ENCODE results near the gene TCAIM. TPM values are rescaled to one million over a fixed set of nuclear protein-coding genes. Genes with fewer than 3 reads are reported as not detected.

TCAIM gene
- polyA plus RNA-seq, 4 donors: 10.5 to 42.1 (median 16.2) TPM

GRCh38 chr3:44454258-44454657 lies 115.7 kb downstream of the TCAIM start:
- Histone ChIP-seq H3K4me1 (ENCODE audit: control insufficient read depth in 3 of 3, insufficient read depth in 2 of 3, low read depth in 1 of 3, low read length in 2 of 3) (no peaks in the 10 kb centered on the region), H3K36me3 (ENCODE audit: control insufficient read depth in 3 of 3, insufficient read depth in 2 of 3, low read depth in 1 of 3, low read length in 3 of 3) (peaks cover 16 to 73% (median 38%) of the 10 kb centered on the region in 3 donors), H3K27ac (ENCODE audit: low read depth in 1 of 3, low read length in 2 of 3) (no peak overlapping the region), H3K27me3 (ENCODE audit: control insufficient read depth in 3 of 3, insufficient read depth in 3 of 3, low read length in 3 of 3) (no peaks in the 10 kb centered on the region), H3K9me3 (ENCODE audit: control insufficient read depth in 2 of 2, insufficient read depth in 1 of 2, low read depth in 1 of 2, low read length in 1 of 2) (peaks cover 0 to 22% of the 10 kb centered on the region in 2 donors), H3K4me3 (ENCODE audit: low read depth in 1 of 3, low read length in 3 of 3) (no peak overlapping the region)
- DNase-seq (no peak), FAIRE-seq (no peak)
- 89 to 99% (median 97%) methylated on average over 4 of the region's 4 CpGs for WGBS, 3 donors

GRCh38 chr3:44455318-44455717 lies 116.8 kb downstream of the TCAIM start:
- WGBS, 3 donors: 96 to 97% (median 97%) methylated on average over 10 of the region's 10 CpGs
- Histone ChIP-seq H3K27ac (ENCODE audit: low read depth in 1 of 3, low read length in 2 of 3) (no peak overlapping the region), H3K27me3 (ENCODE audit: control insufficient read depth in 3 of 3, insufficient read depth in 3 of 3, low read length in 3 of 3) (no peaks in the 10 kb centered on the region), H3K4me3 (ENCODE audit: low read depth in 1 of 3, low read length in 3 of 3) (no peak overlapping the region), H3K36me3 (ENCODE audit: control insufficient read depth in 3 of 3, insufficient read depth in 2 of 3, low read depth in 1 of 3, low read length in 3 of 3) (peaks cover 14 to 63% (median 30%) of the 10 kb centered on the region in 3 donors), H3K9me3 (ENCODE audit: control insufficient read depth in 2 of 2, insufficient read depth in 1 of 2, low read depth in 1 of 2, low read length in 1 of 2) (peaks cover 0 to 19% of the 10 kb centered on the region in 2 donors), H3K4me1 (ENCODE audit: control insufficient read depth in 3 of 3, insufficient read depth in 2 of 3, low read depth in 1 of 3, low read length in 2 of 3) (no peaks in the 10 kb centered on the region)
- no peak for FAIRE-seq
- DNase-seq: no peak

Other genes with a start within 250 kb of the TCAIM start
- gene TOPAZ1, start 96.9 kb upstream of the TCAIM start, polyA plus RNA-seq: not detected
- gene ZNF445, start 138.9 kb downstream of the TCAIM start, polyA plus RNA-seq: 10 to 100 TPM in 1 of 4 donors, 1 to 10 TPM in 2, under 1 TPM in 1; 0.89 to 15.3 (median 2.7) TPM
- 1 to 10 TPM in 2 of 4 donors, under 1 TPM in 2; 0.22 to 8.1 (median 1.1) TPM for gene ZKSCAN7, start 216.4 kb downstream of the TCAIM start, polyA plus RNA-seq
- 1 to 10 TPM in 1 of 4 donors, under 1 TPM in 2, not detected in 1; 0.27 to 4.9 (median 0.51) TPM for gene ZNF660, start 246.2 kb downstream of the TCAIM start, polyA plus RNA-seq

Measured in small intestine (tissue), 7 donors.